HepG2 (cell line): ENCODE measurements around the gene CDCA5. TPM values are rescaled to one million over a fixed set of nuclear protein-coding genes. Genes with fewer than 3 reads are reported as not detected.

ENCODE experiments used
- ATAC-seq: fragments of 200-7000 bp; cut with Tn5 transposase; 3 replicates; pipeline ENCODE4 v1.9.1; 2020; ENCODE audit warnings: mild to moderate bottlenecking, moderate library complexity
- BruUV-seq: library from RNA; stranded (reverse); fragments of 400-500 nt; replicated peaks from 2 replicates; lab custom pipeline; 2021; lab: Mats Ljungman, UMichigan
- CTCF ChIA-PET: fragments of 300-600 bp; formaldehyde crosslinking; extraction: SDS; loops from one replicate; lab custom pipeline; 2021; ENCODE audit warnings: low total read pairs, inconsistent platforms, low intra/inter-chr PET ratio; lab: Yijun Ruan, JAX
- POLR2A ChIA-PET: fragments of 350-600 bp; sonication (Branson Sonifier 250); formaldehyde crosslinking; loops from one replicate; lab custom pipeline; 2020; ENCODE audit warnings: antibody characterized with exemption, inconsistent platforms; lab: Yijun Ruan, JAX
- DNase-seq: peaks from one replicate; pipeline ENCODE4 v3.0.0-alpha.2; 2015; ENCODE audit warnings: low spot score
- FAIRE-seq: peaks from 3 replicates; lab custom pipeline; 2011; peaks lifted over from hg19 to GRCh38; lab: Jason Lieb, UNC
- H2AFZ ChIP-seq: one replicate; pipeline ENCODE4 v1.6.1; 2011; ENCODE audit warnings: low read length, inconsistent platforms
- H3K27ac ChIP-seq: fragments of 300-600 bp; 3 replicates; pipeline ENCODE4 v1.8.0; 2011; ENCODE audit warnings: mixed run types, mild to moderate bottlenecking, mixed read lengths, low read length, inconsistent platforms; ENCODE audit not compliant: insufficient read depth; ENCODE audit errors: extremely low read length
- H3K27me3 ChIP-seq, 2 experiments: fragments of 200-600 bp in 1 of 2; 2 replicates in 1 of 2; 3 replicates in 1 of 2; pipeline versions ENCODE4 v1.6.0 to v1.8.0; 2011; ENCODE audit warnings: low read length in 2 of 2, mild to moderate bottlenecking in 2 of 2, moderate library complexity in 2 of 2, inconsistent platforms in 1 of 2; ENCODE audit not compliant: insufficient read depth in 2 of 2, control insufficient read depth in 1 of 2
- H3K36me3 ChIP-seq, 2 experiments: fragments of 200-600 bp in 1 of 2; replicated peaks in 1 of 2; 2 replicates in 1 of 2; 3 replicates in 1 of 2; pipeline versions ENCODE4 v1.5.1 to v1.8.0; 2011; ENCODE audit warnings: low read length in 2 of 2, inconsistent platforms in 1 of 2; ENCODE audit not compliant: insufficient read depth in 2 of 2, control insufficient read depth in 1 of 2
- H3K4me1 ChIP-seq: 2 replicates; pipeline ENCODE4 v1.5.1; 2012; ENCODE audit warnings: low read length, inconsistent platforms; ENCODE audit not compliant: insufficient read depth
- H3K4me2 ChIP-seq: 2 replicates; pipeline ENCODE4 v1.6.0; 2011; ENCODE audit warnings: low read depth, low read length, inconsistent platforms
- H3K4me3 ChIP-seq, 3 experiments: fragments of 200-600 bp in 1 of 3; sonication (generic), shearing (Covaris generic) in 1 of 3; replicated peaks in 1 of 3; 2 replicates each; pipeline ENCODE4 v1.5.1; 2011 to 2016; ENCODE audit warnings: low read length in 3 of 3, inconsistent platforms in 2 of 3, low read depth in 2 of 3, mild to moderate bottlenecking in 2 of 3, control low read depth in 1 of 3, mixed read lengths in 1 of 3; ENCODE audit not compliant: insufficient read depth in 1 of 3
- H3K79me2 ChIP-seq: one replicate; pipeline ENCODE4 v1.6.1; 2011; ENCODE audit warnings: low read length, inconsistent platforms; ENCODE audit not compliant: insufficient read depth
- H3K9ac ChIP-seq: 2 replicates; pipeline ENCODE4 v1.6.0; 2011; ENCODE audit warnings: mild to moderate bottlenecking, low read depth, low read length, inconsistent platforms; ENCODE audit not compliant: insufficient read depth
- H3K9me3 ChIP-seq: 2 replicates; pipeline ENCODE4 v1.5.1; 2012; ENCODE audit warnings: mild to moderate bottlenecking, low read length
- H4K20me1 ChIP-seq: 2 replicates; pipeline ENCODE4 v1.6.0; 2011; ENCODE audit warnings: inconsistent platforms, mild to moderate bottlenecking, low read length, moderate library complexity; ENCODE audit not compliant: insufficient read depth
- DR1 ChIP-seq: sonication (generic); formaldehyde crosslinking; IDR thresholded peaks from 2 replicates; pipeline ENCODE4 v1.8.0; 2021; ENCODE audit warnings: mild to moderate bottlenecking, missing genetic modification reagents, inconsistent platforms
- ELF3 ChIP-seq: IDR thresholded peaks from 2 replicates; pipeline ENCODE4 v1.6.1; 2016; ENCODE audit warnings: missing genetic modification reagents, missing compliant biosample characterization
- GATAD1 ChIP-seq: IDR thresholded peaks from 2 replicates; pipeline ENCODE4 v1.6.1; 2016; ENCODE audit warnings: missing genetic modification reagents, missing compliant biosample characterization
- HNF4A ChIP-seq: sonication (generic); formaldehyde crosslinking; IDR thresholded peaks from 2 replicates; pipeline ENCODE4 v1.4.0; 2020; ENCODE audit warnings: missing genetic modification reagents
- IRF2 ChIP-seq: IDR thresholded peaks from 2 replicates; pipeline ENCODE4 v1.6.1; 2018; ENCODE audit warnings: missing genetic modification reagents, missing compliant biosample characterization
- LCORL ChIP-seq, 2 experiments: fragments of 450-650 bp in 1 of 2; sonication (generic) in 1 of 2; formaldehyde crosslinking in 1 of 2; IDR thresholded peaks; 2 replicates each; pipeline versions ENCODE4 v1.5.0 to v1.6.1; 2017 to 2020; ENCODE audit warnings: antibody characterized with exemption in 1 of 2, missing genetic modification reagents in 1 of 2
- NPAS2 ChIP-seq: sonication (generic); formaldehyde crosslinking; IDR thresholded peaks from 2 replicates; pipeline ENCODE4 v1.8.0; 2022; ENCODE audit warnings: mild to moderate bottlenecking, missing genetic modification reagents, borderline replicate concordance
- REPIN1 ChIP-seq: sonication (generic); formaldehyde crosslinking; IDR thresholded peaks from 2 replicates; pipeline ENCODE4 v1.8.0; 2022; ENCODE audit warnings: missing genetic modification reagents, low read depth, mild to moderate bottlenecking, borderline replicate concordance
- SAP130 ChIP-seq: IDR thresholded peaks from 2 replicates; pipeline ENCODE4 v1.6.1; 2016; ENCODE audit warnings: low read depth
- SIN3B ChIP-seq: fragments of 150-350 bp; IDR thresholded peaks from 2 replicates; pipeline ENCODE4 v1.6.1; 2014; ENCODE audit warnings: low read length
- SPEN ChIP-seq: sonication (generic); formaldehyde crosslinking; IDR thresholded peaks from 2 replicates; pipeline ENCODE4 v1.5.1; 2020; ENCODE audit warnings: low read depth, mild to moderate bottlenecking, missing genetic modification reagents
- SYNCRIP ChIP-seq: fragments of 200-400 bp; formaldehyde crosslinking; IDR thresholded peaks from 2 replicates; pipeline ENCODE4 v1.6.1; 2018; ENCODE audit warnings: mild to moderate bottlenecking, low read depth, low read length; ENCODE audit not compliant: insufficient read depth
- TEAD2 ChIP-seq: sonication (generic); formaldehyde crosslinking; IDR thresholded peaks from 2 replicates; pipeline ENCODE4 v1.9.0; 2021; ENCODE audit warnings: missing genetic modification reagents
- TGIF2 ChIP-seq: IDR thresholded peaks from 2 replicates; pipeline ENCODE4 v1.6.1; 2016; ENCODE audit warnings: control low read depth, missing compliant biosample characterization
- XRCC5 ChIP-seq: fragments of 200-400 bp; formaldehyde crosslinking; optimal IDR thresholded peaks from 2 replicates; pipeline ENCODE3; 2017; ENCODE audit warnings: mild to moderate bottlenecking, low read length
- ZFX ChIP-seq: sonication (generic); formaldehyde crosslinking; IDR thresholded peaks from 2 replicates; pipeline ENCODE4 v1.4.0; 2020; ENCODE audit warnings: mild to moderate bottlenecking, low read depth, missing genetic modification reagents, moderate library complexity
- ZNF350 ChIP-seq: sonication (generic); formaldehyde crosslinking; IDR thresholded peaks from 2 replicates; pipeline ENCODE4 v1.4.0; 2020; ENCODE audit warnings: mild to moderate bottlenecking, low read depth, missing genetic modification reagents, borderline replicate concordance
- WGBS: methylation state at CpG from one replicate; pipeline ENCODE4 v1.1.6; 2017; ENCODE audit warnings: low lambda C conversion rate; 5-methylcytosine and 5-hydroxymethylcytosine counted together
- in situ Hi-C: cut with HindIII; loops from 2 replicates; pipeline ENCODE4 v1.10.0; 2017; ENCODE audit warnings: low pct_unique_long_range_greater_than_20kb; ENCODE audit not compliant: extremely low pct_ligation_motif_present
- intact Hi-C: fragments of 100-400 bp; cut with micrococcal nuclease; formaldehyde crosslinking; loops from one replicate; pipeline ENCODE4 v1.10.0; 2022; ENCODE audit not compliant: unreplicated experiment
- polyA plus RNA-seq, 8 experiments: library from polyadenylated mRNA; depleted of rRNA in 3 of 8; stranded (reverse) in 7 of 8; unstranded in 1 of 8; fragments of >200 nt; fragmentation: Illumina TruSeq in 4 of 8; extraction: Trizol in 4 of 8; gene quantifications; 2 replicates each; pipeline versions ENCODE4 v1.2.1 to v1.2.3, GENCODE V29; 2011 to 2016; ENCODE audit warnings: low read depth in 4 of 8, missing spikeins in 1 of 8, mixed read lengths in 1 of 8; ENCODE audit not compliant: insufficient read depth in 1 of 8
- total RNA-seq, 5 experiments: library from RNA; depleted of rRNA; stranded (reverse); fragments of >200 nt; fragmentation: Illumina TruSeq; extraction: Trizol; gene quantifications; 2 replicates each; pipeline ENCODE4 v1.2.3, GENCODE V29; 2016; ENCODE audit warnings: low read depth in 1 of 5
- TF ChIP-seq, protein P1 (sequence below): sonication (generic); formaldehyde crosslinking; IDR thresholded peaks from 2 replicates; pipeline ENCODE4 v1.4.0; 2020; ENCODE audit warnings: missing genetic modification reagents
- TF ChIP-seq, protein P2 (sequence below): sonication (generic); formaldehyde crosslinking; IDR thresholded peaks from 2 replicates; pipeline ENCODE4; 2020; ENCODE audit warnings: missing genetic modification reagents, mild to moderate bottlenecking, borderline replicate concordance

The CDCA5 gene
- total and polyA plus RNA-seq, 2 of the 13 experiments (the other 11 are each of a cell fraction or from before 2014, with no cell fraction given): 13.5 to 50.6 TPM

DNA sequence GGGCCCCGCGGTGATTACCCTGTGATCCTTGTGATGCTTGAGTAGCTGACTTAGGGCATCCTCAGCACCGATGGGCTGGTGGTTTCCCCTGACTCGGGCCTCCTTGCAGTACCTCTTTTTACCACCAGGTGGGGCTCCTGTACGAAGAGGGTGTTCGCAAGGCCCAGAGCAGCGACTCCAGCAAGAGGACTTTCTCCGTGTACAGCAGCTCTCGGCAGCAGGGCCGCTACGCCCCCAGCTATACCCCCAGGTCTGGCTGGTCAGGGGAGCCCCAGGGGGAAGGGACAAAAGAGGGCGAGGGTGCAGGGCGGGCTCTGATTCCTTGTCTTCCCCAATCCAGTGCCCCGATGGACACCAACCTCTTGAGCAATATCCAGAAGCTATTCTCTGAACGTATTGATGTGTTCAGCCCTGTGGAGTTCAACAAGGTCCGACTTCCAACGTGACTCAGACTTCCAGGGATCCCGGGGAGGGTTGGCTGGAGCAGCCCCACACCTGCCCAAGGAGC lies 26.6 kb upstream of the CDCA5 start:
- in situ Hi-C loops: loop anchor here (5.0 kb wide), 1 partner anchor 72 kb away; the partner anchor contains the start of gene CAPN1
- FAIRE-seq: peak; percentile 74
- Histone ChIP-seq H3K4me2 (peak overlapping the region; percentile 82), H3K4me1 (peaks cover 24% of the 10 kb centered on the region), H2AFZ (no peak overlapping the region), H3K36me3 (peaks cover 6 to 21% of the 10 kb centered on the region in 2 experiments; a peak in 4 of 5 replicates), H4K20me1 (no peaks in the 10 kb centered on the region), H3K79me2 (peaks cover 7% of the 10 kb centered on the region), H3K9ac (peak overlapping the region; percentile 45; the same call in 1 of the 2 replicates), H3K27me3 (no peaks in the 10 kb centered on the region), H3K27ac (peak overlapping the region; percentile 60), H3K9me3 (no peaks in the 10 kb centered on the region), H3K4me3 (peak overlapping the region; percentile 22 to 95 (median 40))
- ChIA-PET POLR2A (interaction anchor here (0.8 to 5.0 kb wide), 18 partner anchors 9 to 332 kb away, joined by 3 to 86 read pairs (median 8); partner anchors contain the start of genes BATF2, CAPN1, DPF2 and FAU), CTCF (interaction anchor here (0.6 to 1.5 kb wide), 3 partner anchors 70 to 143 kb away, joined by 3 to 9 read pairs (median 4); partner anchors contain the start of gene ARL2)
- peak; percentile 68 for DNase-seq
- WGBS: 0% methylated on average over 7 of the region's 18 CpGs
- peak; percentile 24 for ATAC-seq
- intact Hi-C loops: loop anchor here (2.0 kb wide), 1 partner anchor 14 kb away; the partner anchor contains the start of gene VPS51
- BruUV-seq: no TSS peak
- TF ChIP-seq TEAD2 (CRISPR knock-in tag) (no peak), HNF4A (CRISPR knock-in tag) (peak; percentile 34; the same call in 1 of the 2 replicates), DR1 (CRISPR knock-in tag) (peak; percentile 21; the same call in 1 of the 2 replicates), IRF2 (CRISPR knock-in tag) (0 out of 2 replicates have a peak, but pooled peaks have one; percentile 24), NPAS2 (CRISPR knock-in tag) (no peak), SIN3B (0 out of 2 replicates have a peak, but pooled peaks have one; percentile 15), SPEN (peak; percentile 45; the same call in 1 of the 2 replicates), SAP130 (CRISPR knock-in tag) (peak; percentile 67), XRCC5 (peak; percentile 32), ZNF350 (CRISPR knock-in tag) (peak; percentile 28; the same call in 1 of the 2 replicates), ELF3 (0 out of 2 replicates have a peak, but pooled peaks have one; percentile 18), GATAD1 (CRISPR knock-in tag) (no peak), ZFX (CRISPR knock-in tag) (peak; percentile 64; the same call in 1 of the 2 replicates), LCORL (IDR thresholded peaks at IDR 0.05) (no peak), LCORL (CRISPR knock-in tag; IDR thresholded peaks at IDR 0.05) (peak; percentile 46; the same call in 1 of the 2 replicates), TGIF2 (0 out of 2 replicates have a peak, but pooled peaks have one; percentile 25), SYNCRIP (no peak), REPIN1 (CRISPR knock-in tag) (no peak)
- TF ChIP-seq, protein P1, sequence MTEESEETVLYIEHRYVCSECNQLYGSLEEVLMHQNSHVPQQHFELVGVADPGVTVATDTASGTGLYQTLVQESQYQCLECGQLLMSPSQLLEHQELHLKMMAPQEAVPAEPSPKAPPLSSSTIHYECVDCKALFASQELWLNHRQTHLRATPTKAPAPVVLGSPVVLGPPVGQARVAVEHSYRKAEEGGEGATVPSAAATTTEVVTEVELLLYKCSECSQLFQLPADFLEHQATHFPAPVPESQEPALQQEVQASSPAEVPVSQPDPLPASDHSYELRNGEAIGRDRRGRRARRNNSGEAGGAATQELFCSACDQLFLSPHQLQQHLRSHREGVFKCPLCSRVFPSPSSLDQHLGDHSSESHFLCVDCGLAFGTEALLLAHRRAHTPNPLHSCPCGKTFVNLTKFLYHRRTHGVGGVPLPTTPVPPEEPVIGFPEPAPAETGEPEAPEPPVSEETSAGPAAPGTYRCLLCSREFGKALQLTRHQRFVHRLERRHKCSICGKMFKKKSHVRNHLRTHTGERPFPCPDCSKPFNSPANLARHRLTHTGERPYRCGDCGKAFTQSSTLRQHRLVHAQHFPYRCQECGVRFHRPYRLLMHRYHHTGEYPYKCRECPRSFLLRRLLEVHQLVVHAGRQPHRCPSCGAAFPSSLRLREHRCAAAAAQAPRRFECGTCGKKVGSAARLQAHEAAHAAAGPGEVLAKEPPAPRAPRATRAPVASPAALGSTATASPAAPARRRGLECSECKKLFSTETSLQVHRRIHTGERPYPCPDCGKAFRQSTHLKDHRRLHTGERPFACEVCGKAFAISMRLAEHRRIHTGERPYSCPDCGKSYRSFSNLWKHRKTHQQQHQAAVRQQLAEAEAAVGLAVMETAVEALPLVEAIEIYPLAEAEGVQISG: 0 out of 2 replicates have a peak, but pooled peaks have one; percentile 17
- TF ChIP-seq, protein P2, sequence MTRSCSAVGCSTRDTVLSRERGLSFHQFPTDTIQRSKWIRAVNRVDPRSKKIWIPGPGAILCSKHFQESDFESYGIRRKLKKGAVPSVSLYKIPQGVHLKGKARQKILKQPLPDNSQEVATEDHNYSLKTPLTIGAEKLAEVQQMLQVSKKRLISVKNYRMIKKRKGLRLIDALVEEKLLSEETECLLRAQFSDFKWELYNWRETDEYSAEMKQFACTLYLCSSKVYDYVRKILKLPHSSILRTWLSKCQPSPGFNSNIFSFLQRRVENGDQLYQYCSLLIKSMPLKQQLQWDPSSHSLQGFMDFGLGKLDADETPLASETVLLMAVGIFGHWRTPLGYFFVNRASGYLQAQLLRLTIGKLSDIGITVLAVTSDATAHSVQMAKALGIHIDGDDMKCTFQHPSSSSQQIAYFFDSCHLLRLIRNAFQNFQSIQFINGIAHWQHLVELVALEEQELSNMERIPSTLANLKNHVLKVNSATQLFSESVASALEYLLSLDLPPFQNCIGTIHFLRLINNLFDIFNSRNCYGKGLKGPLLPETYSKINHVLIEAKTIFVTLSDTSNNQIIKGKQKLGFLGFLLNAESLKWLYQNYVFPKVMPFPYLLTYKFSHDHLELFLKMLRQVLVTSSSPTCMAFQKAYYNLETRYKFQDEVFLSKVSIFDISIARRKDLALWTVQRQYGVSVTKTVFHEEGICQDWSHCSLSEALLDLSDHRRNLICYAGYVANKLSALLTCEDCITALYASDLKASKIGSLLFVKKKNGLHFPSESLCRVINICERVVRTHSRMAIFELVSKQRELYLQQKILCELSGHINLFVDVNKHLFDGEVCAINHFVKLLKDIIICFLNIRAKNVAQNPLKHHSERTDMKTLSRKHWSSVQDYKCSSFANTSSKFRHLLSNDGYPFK (CRISPR knock-in tag): 0 out of 2 replicates have a peak, but pooled peaks have one; percentile 48
